GF-D8 (cell line): ENCODE measurements around the gene OR5K3.
"Not testable (repeated sequence)": the region's sequence is repeated elsewhere in the genome, so short reads cannot be mapped to it uniquely, and the experiment has no call there.

Source experiments
- DNase-seq: peaks from one replicate; lab custom pipeline; 2025; lab: John Stamatoyannopoulos, UW

OR5K3 gene, protein sequence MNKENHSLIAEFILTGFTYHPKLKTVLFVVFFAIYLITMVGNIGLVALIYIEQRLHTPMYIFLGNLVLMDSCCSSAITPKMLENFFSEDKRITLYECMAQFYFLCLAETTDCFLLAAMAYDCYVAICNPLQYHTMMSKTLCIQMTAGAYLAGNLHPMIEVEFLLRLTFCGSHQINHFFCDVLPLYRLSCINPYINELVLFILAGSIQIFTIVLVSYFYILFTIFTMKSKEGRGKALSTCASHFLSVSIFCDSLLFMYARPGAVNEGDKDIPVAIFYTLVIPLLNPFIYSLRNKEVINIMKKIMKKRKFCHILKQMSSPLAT

DNA sequence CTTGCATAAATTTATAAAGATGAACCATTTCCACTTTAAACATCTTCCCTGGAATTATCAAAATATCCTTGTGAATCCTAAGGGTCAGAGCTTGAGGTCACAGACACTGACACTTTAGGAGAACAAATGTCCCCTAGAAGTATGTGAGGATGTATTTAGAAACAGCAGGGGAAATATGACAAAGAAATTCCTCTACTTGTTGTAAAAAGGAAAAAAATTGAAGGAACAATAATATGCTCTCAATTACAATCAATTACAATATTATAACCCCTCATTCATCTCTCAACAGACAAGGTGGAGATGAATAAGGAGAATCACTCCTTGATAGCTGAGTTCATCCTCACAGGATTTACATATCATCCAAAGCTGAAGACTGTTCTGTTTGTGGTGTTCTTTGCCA is at the start of gene OR5K3:
OR5K3 (plus strand) TSS at position 301 of the 400 bp plus-strand sequence; CDS start at position 301, 0 bp downstream.
- DNase-seq, result no peak

DNA sequence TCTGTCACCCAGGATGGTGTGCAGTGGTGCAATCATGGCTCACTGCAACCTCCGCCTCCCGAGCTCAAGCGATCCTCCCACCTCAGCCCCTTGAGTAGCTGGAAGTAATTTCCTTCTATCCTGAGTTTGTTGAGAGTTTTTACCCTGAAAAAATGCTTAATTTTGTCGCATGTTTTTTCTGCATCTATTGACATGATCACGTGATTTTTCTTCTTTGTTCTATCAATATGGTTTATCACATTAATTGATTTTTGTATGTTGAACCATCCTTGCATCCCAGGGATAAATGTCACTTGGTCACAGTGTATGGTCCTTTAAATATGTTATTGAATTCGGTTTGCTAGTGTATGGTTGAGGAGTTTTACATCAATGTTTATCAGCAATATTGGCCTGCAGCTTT is 48.7 kb upstream of the OR5K3 start:
- no peak for DNase-seq

DNA sequence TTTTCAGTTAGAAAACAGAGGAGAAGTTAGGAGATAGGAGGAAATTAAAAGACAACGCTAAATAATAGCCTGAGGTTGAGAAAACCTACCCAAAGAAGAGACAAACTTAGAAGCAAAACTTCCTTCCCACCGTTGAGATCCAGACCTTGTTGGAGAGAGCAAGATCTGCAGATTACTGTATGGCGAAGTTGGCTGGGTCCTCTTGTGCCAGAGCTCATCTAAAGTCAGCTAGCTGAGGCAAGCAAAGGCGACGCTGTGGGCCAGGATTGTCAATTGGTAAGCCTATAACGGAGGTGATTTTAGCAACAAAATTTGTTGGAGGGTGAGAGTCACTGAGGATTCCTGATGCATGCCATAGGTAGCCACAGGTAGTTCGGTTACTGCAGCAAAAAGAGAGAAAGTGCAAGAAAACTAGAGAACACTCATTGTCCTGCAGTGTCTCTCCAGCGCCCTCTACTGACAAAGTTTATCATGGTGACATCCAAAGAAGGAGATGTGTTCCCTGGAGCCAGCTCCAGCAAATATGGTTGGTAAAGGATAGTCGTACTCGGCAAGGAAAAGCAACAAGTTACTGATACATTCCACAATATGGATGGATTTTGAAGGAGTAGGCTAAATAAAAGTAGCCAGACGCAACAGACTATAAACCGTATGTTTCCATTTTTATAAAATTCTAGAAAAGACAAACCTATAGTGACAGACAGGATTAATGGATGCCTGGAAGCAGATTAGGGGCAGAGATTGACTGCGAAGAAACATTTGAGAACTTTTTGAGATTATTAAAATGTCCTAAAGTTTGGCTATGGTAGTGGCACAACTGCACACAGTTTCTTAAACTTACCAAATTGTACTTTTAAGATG is 46.6 kb upstream of the OR5K3 start:
- no peak for DNase-seq

DNA sequence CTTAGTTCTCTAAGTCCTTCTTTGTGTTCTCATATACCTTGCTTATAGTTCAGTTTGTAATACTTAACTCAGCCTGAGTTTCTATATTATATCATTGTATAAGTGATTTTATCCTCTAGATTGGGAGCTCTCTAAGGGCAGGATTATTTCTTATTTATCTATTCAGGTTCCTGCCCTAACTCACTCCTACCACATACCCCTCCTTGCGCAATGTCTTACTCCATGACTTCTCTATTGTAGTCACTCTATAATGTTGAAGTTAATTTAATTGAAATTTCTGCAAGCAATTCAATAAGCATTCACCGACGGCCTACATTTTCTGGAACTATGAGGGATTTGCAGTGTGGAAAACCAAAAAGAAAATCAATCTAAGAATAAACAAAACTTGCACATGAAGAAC is 40.4 kb upstream of the OR5K3 start:
- no peak for DNase-seq

DNA sequence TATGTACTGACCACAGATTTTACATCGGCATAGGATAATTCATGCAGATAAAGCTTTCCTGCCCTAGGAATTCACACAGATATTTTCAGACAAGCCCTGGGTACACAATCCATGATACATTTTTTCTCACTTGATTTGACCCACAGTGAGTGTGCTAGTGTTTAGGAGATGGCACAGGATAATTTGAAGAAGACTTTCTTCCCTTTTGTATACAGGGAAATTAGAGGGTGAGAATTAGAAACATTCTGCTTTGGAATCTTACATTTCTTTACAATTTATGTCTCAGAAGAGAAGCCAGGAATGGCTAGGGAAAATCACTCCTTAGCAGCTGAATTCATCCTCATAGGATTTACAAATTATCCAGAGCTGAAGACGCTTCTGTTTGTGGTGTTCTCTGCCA is 36.9 kb upstream of the OR5K3 start, which contains the start of gene OR5K4:
OR5K4 (plus strand) TSS at position 301 of the 400 bp plus-strand sequence; CDS start at position 301, 0 bp downstream.
- no peak for DNase-seq

DNA sequence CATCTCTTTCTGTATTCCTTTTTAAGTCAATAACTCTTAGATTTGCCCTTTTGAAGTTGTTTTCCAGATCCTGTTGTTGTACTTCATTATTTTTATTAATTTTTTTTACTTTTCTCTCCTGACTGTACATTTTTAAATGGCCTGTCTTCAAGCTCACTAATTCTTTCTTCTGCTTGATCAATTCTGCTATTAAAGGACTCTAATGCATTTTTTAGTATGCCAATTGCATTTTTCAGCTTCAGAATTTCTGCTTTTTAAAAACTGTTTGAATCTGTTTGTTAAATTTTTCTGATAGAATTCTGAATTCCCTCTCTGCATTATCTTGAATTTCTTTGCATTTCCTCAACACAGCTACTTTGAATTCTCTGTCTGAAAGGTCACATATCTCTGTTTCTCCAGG is 31.2 kb upstream of the OR5K3 start:
- DNase-seq, result no peak

DNA sequence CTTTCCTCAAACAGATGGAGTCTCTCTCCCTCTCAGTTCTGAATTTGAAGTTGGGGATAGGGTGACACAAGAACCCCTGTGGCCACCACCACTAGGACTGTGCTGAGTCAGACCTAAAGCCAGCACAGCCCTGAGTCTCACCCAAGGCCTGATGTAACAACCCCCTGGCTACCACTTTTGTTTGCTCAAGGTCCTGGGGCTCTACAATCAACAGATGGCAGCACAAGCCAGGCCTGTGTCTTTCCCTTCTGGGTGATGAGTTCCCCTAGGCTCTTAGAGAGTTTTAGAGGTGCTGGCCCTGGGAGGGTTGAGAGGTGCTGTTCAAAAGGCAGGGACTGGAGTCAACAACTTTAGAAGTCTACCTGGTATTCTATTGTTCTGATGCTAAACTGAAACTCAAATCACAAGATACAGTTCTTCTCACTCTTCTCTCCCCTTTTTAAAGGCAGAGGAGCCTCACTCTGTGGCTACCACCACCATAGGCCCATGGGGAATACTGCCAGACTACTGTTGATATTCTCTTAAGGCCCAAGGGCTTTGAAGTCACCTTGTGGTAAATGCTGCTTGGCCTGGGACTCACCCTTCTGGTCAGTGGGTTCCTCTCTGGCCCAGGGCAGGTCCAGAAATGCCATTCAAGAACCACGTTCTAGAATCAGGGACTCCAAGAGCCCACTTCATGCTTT is 30.3 kb upstream of the OR5K3 start:
- DNase-seq, result no peak

DNA sequence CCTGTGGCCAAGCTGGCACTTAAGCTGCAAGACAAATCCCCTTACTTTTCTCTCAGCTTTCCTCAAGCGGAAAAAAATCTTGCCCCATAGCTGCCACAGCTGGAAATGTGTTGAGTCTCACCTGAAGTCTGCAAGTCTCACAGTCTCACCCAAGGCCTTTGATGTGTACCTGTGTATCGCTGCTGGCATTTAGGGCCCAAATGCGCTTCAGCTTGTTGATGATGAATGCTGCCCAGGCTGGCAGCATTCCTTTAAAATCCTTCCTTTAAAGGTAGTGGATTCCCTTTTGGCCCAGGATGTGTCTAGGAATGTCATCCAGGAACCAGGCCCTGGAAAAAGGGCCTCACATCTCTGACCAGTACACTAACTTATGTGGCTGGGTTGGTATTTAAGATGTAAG is 29.8 kb upstream of the OR5K3 start:
- no peak for DNase-seq

DNA sequence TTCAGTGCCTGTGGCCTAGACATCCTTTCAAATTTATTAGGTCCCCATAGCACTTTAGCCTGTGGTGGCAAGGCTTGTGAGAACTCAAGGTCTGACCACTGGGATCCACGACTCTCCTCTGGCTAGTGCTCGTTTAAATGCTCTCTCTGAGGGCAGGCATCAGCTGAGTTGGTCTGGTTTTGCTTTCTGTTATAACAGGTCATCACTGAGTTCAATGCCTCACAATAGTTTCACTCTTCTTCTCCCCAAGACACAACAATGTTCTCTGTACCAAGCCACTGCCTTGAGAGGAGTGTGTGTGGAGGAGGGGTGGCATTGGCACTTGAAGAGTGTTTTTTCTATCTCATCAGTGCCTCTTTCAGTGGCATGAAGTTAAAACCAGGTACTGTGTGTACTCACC is 29.2 kb upstream of the OR5K3 start:
- no peak for DNase-seq

DNA sequence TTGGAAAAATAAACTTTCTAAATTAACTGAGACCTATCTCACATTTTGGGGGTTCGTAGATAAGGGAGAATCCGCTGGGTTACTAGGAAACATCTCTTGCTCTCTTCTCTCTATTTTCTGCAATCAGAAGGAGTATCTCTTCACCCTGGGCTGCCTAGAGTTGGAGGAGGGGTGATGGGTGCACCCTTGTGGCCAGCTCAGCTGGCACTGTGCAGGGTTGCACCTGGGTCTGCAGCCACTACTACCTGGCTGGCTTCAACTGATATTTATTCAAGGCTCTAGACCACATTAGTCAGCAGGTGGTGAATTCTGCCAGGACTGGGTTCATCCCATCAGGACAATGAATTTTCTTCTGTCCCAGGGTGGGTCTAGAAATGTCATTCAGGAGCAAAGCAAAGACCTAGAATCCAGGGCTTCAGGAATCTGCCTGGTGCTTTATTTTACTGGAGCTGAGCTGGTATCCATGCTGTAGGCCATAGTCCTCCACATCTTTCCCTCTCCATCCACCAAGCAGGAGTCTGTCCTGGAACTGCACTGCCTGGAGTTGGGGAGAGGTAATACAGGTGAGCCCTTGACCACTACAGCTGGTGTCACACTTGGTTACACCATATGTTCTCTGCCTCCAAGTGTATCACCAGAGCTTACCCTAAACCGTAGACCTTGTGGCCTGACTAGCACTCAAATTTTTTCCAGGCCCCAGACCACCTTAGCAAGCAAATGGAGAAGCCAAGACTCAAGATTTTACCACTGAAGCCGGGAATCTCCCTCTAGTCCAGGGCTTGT is 22.8 kb upstream of the OR5K3 start:
- DNase-seq, result no peak

DNA sequence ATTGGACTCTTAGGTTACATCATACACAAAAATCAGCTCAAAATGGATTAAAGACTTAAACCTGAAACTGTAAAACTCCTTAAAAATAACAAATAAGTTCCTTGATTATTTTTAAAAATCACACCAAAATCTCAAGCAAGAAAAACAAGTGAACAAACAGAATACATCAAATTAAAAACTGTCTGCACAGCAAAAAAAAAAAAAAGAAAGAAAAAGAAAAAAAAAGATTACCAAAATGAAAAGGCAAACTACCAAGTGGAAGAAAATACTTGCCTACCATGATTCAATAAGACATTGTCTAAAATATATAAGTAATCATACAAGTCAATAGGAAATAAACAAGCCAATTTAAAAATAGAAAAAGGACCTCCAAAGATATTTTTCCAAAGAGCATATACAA is 19.3 kb upstream of the OR5K3 start:
- no peak for DNase-seq

DNA sequence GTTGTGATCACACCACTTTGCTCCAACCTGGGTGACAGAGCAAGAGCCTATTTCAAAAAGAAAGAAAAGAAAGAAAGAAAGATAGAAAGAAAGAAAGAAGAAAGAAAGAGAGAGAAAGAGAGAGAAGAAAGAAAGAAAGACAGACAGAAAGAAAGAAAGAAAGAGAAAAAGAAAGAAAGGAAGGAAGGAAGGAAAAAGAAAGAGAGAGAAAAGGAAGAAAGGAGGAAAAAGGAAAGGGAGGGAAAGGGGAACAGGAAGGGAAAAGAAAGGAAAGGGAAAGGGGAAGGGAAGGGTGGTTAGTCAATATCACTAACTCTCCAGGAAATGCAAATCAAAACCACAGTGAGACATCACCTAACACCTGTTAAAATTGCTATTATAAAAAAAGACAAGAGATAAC is 18.6 kb upstream of the OR5K3 start:
- no peak for DNase-seq

DNA sequence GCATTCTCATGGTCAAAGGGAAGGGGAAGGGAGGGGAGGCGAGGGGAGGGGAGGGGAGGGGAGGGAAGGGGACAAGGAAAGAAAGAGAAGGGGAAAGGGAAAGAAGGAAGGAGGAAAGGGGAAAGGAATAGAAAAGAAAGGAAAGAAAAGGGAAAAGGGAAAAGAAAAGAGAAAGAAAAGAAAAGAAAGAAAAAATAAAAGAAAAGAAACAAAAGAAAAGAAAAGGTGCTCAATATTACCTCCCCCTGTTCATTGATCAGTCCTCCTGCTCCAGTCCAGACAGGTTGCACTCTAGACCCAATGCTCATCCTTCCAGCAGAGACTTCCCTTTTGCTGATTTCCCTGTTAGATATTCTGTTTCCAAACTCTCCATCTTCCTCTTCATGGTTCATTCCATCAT is 18.0 kb upstream of the OR5K3 start:
- no peak for DNase-seq

DNA sequence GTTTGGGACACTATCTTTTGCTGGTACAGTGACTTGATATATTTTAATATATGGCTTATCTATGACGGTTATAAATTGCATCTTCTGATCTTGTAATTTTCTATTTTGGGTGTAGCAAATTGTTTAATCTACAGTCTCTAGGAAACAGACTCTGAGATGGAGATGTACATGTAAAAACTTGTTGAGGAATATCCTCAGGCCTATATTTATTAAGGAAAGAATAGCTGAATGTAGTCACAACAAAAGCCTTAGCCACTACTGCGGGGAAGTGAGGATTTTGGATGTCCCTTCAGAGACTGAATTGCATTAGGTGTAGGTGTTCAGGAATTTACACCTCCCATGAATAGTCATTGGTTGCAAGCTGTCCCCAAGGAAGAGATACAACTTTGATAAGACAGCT is 13.8 kb upstream of the OR5K3 start:
- DNase-seq, result no peak

DNA sequence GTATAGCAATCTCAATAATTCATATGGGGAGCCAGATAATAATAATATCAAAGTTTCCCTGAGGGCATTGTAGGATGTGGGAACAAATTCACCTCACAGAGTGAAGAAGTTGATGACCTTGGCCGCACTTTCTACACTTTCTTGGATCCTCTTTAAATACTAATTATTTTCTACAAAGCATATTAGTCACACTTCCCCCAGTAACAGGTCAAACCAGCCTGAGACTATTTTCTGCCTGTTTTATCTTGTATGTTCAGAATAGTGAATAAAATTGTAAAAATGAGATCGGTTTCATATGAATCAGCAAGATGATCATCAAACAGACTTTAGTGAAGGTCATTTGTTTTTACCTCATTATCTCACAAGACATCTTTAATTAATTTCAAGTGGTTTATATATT is 2.3 kb upstream of the OR5K3 start:
- DNase-seq, result no peak

DNA sequence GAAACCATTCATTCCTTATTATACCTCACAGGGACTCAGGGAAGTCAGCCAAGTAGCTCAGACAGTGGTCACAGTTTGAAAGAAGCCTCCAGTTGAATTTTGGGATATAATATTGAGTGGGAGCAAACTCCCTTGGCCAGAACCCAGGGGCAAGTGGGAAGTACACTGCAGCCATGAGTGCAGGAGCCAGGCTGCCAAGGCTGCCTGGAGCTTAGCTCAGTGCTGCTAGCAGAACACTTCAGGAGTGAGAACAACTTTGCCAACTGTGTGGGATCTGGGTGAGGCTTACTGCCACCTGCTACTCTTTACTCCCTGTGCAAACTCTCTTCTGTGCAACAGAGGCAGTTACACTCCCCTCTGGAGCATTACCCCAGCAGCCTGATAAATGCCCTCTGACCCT is 4.6 kb downstream of the OR5K3 start:
- DNase-seq, result no peak

DNA sequence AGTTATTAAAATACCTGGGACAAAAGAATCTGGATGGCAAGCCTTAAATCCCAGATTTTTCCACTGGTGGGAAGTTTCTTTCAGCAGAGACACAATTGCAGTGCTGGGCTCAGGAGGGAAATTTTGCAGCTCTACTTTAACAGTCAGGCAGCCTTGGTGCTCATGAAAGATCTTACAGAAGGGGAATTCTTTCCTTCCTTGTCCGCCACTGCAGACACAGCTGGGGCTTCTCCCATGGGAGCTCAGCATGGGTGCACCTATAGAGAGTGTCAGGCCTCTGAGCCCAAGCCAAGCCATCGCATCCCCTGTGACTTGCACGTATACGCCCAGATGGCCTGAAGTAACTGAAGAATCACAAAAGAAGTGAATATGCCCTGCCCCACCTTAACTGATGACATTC is 6.0 kb downstream of the OR5K3 start:
- not testable (repeated sequence) for DNase-seq

DNA sequence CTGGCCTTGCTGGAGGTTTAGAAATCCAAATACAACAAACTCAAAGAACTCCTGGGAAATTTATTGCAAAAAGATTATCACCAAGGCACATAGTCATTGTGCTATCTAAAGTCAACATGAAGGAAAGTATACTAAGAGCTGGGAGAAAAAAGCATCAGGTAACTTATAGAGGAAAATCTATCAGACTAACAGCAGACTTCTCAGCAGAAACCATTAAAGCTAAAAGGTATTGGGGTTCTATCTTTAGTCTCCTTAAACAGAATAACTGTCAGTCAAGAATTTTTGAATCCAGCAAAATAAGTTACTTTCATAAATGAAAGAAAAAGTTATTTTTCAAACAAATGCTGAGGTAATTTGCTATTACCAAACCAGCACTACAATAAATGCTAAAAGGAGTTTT is 8.0 kb downstream of the OR5K3 start:
- DNase-seq, result no peak

DNA sequence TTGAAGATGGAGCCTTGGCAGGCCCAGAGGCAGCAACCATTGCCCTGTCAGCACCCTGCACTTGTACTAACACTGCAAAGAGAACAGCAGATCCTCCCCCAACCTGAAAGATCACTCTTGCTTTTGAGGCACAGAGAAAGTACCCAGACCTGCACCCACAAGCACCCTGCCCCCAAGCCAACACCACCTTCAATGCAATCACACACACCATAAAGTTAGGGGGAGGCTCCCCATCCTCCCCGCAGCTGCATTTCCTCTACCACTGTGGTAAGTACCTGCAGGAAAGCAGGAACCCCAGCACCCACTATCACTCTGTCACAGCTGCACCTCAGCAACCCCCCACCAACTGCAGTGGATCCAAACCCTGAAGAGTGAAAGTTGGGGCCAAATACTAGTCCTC is 12.0 kb downstream of the OR5K3 start:
- DNase-seq, result no peak

DNA sequence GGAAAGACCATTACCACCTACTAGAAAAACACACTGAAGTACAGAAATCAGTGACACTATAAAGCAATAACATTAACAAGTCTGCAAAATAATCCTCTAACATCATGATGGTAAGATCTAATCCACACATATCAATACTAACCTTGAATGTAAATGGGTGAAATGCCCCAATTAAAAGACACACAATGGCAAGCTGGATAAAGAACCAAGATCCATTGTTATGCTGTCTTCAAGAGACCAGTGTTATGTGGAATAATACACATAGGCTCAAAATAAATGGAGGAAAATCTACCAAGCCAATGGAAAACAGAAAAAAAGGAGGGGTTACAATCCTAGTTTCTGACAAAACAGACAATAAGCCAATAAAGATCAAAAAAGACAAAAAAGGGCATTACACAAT is 13.5 kb downstream of the OR5K3 start:
- DNase-seq, result no peak

DNA sequence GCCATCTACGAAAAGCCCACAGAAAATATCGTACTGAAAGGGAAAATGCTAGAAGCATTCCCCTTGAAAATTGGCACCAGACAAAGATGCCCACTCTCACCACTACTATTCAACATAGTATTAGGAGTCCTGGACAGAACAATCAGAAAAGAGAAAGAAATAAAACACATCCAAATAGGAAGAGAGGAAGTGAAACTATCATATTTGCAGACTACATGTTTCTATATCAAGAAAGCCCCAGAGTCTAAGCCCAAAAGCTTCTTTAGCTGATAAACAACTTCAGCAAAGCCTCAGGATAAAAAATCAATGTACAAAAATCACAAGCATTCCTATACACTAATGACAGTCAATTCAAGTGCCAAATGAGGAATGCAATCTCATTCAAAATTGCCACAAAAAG is 15.6 kb downstream of the OR5K3 start:
- DNase-seq, result no peak

DNA sequence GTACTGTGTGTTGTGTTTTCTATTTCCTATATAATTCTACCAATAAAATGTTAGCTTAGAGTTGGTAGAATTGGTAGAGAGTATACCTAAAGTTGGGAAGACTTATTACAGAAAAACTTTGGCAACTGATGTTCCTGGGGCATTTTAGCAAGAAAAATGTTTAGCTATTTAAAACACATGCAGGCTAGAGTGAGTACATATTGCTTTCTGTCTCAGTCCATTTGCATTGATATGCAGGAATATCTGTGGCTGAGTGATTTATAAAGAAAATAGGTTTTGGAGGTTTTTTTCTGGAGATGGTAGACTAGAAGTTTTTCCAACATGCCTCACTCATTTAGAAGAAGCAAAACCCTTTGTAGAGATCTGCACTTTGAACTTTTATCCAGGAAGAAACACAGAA is 42.1 kb downstream of the OR5K3 start:
- no peak for DNase-seq
